Endothelial cell of umbilical vein (primary cell): Measurements from ENCODE around the gene SEMA5A. TPM values are rescaled to one million over a fixed set of nuclear protein-coding genes. Genes with fewer than 3 reads are reported as not detected.

Experiments used
- BruUV-seq: library from RNA; stranded (reverse); fragments of 400-500 nt; replicated peaks from 2 replicates; lab custom pipeline; 2021; lab: Mats Ljungman, UMichigan
- CTCF ChIA-PET: fragments of 300-600, 350-600 bp; sonication (Branson Sonifier 250); formaldehyde crosslinking; loops from one replicate; lab custom pipeline; 2021; ENCODE audit warnings: antibody characterized with exemption, inconsistent platforms; lab: Charles Lee
- POLR2A ChIA-PET: fragments of 300-600, 350-600 bp; sonication (Branson Sonifier 250); formaldehyde crosslinking; loops from one replicate; lab custom pipeline; 2021; ENCODE audit warnings: antibody characterized with exemption, inconsistent platforms; lab: Charles Lee
- DNase-seq: peaks from one replicate; pipeline ENCODE4 v3.0.0-alpha.2; 2011; ENCODE audit warnings: low read depth, low spot score
- FAIRE-seq: peaks from 2 replicates; lab custom pipeline; 2011; peaks lifted over from hg19 to GRCh38; lab: Jason Lieb, UNC
- H2AFZ ChIP-seq: 2 replicates; pipeline ENCODE4 v1.6.0; 2012; ENCODE audit warnings: low read depth, low read length, control low read depth, inconsistent platforms
- H3K27ac ChIP-seq: 2 replicates; pipeline ENCODE4 v1.5.1; 2011; ENCODE audit warnings: low read depth, mild to moderate bottlenecking, control low read depth, low read length, moderate library complexity; ENCODE audit not compliant: insufficient read depth
- H3K27me3 ChIP-seq, 2 experiments: 2 replicates each; pipeline versions ENCODE4 v1.6.0 to v1.6.1; 2011; ENCODE audit warnings: low read length in 2 of 2, mixed read lengths in 1 of 2; ENCODE audit not compliant: control insufficient read depth in 2 of 2, insufficient read depth in 2 of 2
- H3K36me3 ChIP-seq, 2 experiments: 2 replicates in 1 of 2; 3 replicates in 1 of 2; pipeline ENCODE4 v1.5.1; 2011; ENCODE audit warnings: low read length in 2 of 2, mild to moderate bottlenecking in 1 of 2, moderate library complexity in 1 of 2; ENCODE audit not compliant: control insufficient read depth in 2 of 2, insufficient read depth in 2 of 2; ENCODE audit errors: extremely low read depth in 1 of 2
- H3K4me1 ChIP-seq: 3 replicates; pipeline ENCODE4 v1.5.1; 2011; ENCODE audit warnings: mild to moderate bottlenecking, low read length; ENCODE audit not compliant: control insufficient read depth, insufficient read depth; ENCODE audit errors: extremely low read depth
- H3K4me2 ChIP-seq: 2 replicates; pipeline ENCODE4 v1.6.1; 2011; ENCODE audit warnings: low read length, control low read depth, mixed read lengths; ENCODE audit not compliant: insufficient read depth
- H3K4me3 ChIP-seq, 3 experiments: fragments of 200-600 bp in 1 of 3; sonication (generic), shearing (Covaris generic) in 1 of 3; replicated peaks in 1 of 3; 2 replicates each; pipeline ENCODE4 v1.5.1; 2011 to 2016; ENCODE audit warnings: control low read depth in 3 of 3, low read length in 3 of 3, mild to moderate bottlenecking in 2 of 3, inconsistent platforms in 1 of 3, low read depth in 1 of 3, moderate library complexity in 1 of 3; ENCODE audit not compliant: insufficient read depth in 1 of 3
- H3K79me2 ChIP-seq: 2 replicates; pipeline ENCODE4 v1.6.0; 2012; ENCODE audit warnings: low read length, inconsistent platforms; ENCODE audit not compliant: control insufficient read depth, insufficient read depth
- H3K9ac ChIP-seq: replicated peaks from 2 replicates; pipeline ENCODE3; 2011; ENCODE audit warnings: low read length, control low read depth; ENCODE audit not compliant: insufficient read depth; ENCODE audit errors: extremely low read depth
- H3K9me1 ChIP-seq: replicated peaks from 3 replicates; pipeline ENCODE4 v1.6.0; 2011; ENCODE audit warnings: mild to moderate bottlenecking, low read length; ENCODE audit not compliant: control insufficient read depth, insufficient read depth; ENCODE audit errors: extremely low read depth
- H3K9me3 ChIP-seq: replicated peaks from 2 replicates; pipeline ENCODE4 v1.5.1; 2012; ENCODE audit warnings: low read length, inconsistent platforms; ENCODE audit not compliant: control insufficient read depth, insufficient read depth
- H4K20me1 ChIP-seq: replicated peaks from 2 replicates; pipeline ENCODE3; 2011; ENCODE audit warnings: mild to moderate bottlenecking, low read length; ENCODE audit not compliant: control insufficient read depth, insufficient read depth; ENCODE audit errors: extremely low read depth
- EZH2 ChIP-seq: IDR thresholded peaks from 2 replicates; pipeline ENCODE4 v1.6.1; 2012; ENCODE audit warnings: borderline replicate concordance, low read depth, mild to moderate bottlenecking, moderate library complexity, low read length, inconsistent platforms; ENCODE audit not compliant: severe bottlenecking
- FOS ChIP-seq: IDR thresholded peaks from 2 replicates; pipeline ENCODE4 v1.6.1; 2011; ENCODE audit warnings: mild to moderate bottlenecking, low read length, moderate library complexity, borderline replicate concordance; ENCODE audit not compliant: insufficient read depth
- GATA2 ChIP-seq: IDR thresholded peaks from 2 replicates; pipeline ENCODE4 v1.7.0; 2011; ENCODE audit warnings: low read depth, mild to moderate bottlenecking, moderate library complexity, mixed read lengths, low read length; ENCODE audit not compliant: insufficient read length, insufficient read depth
- JUN ChIP-seq: IDR thresholded peaks from 2 replicates; pipeline ENCODE4 v1.6.1; 2011; ENCODE audit warnings: borderline replicate concordance, low read depth; ENCODE audit not compliant: insufficient read length, insufficient read depth
- MAX ChIP-seq: IDR thresholded peaks from 2 replicates; pipeline ENCODE4 v1.6.1; 2011; ENCODE audit not compliant: insufficient read depth, insufficient read length
- MYC ChIP-seq: IDR thresholded peaks from one replicate; pipeline ENCODE4 v1.6.1; 2011; ENCODE audit warnings: mild to moderate bottlenecking, low read depth, low read length
- POLR2A ChIP-seq: IDR thresholded peaks from 2 replicates; pipeline ENCODE4 v1.6.1; 2012; ENCODE audit warnings: low read depth, mild to moderate bottlenecking, control low read depth, low read length
- POLR2AphosphoS5 ChIP-seq: IDR thresholded peaks from 2 replicates; pipeline ENCODE4 v1.6.1; 2012; ENCODE audit warnings: low read depth, mild to moderate bottlenecking, control low read depth, low read length, moderate library complexity; ENCODE audit not compliant: insufficient read depth
- dilution Hi-C: fragments of 300-500 bp; cut with MboI; formaldehyde crosslinking; loops from one replicate; pipeline ENCODE4 v1.15.0; 2019; ENCODE audit warnings: low sequenced_read_pairs; ENCODE audit not compliant: extremely low pct_ligation_motif_present
- intact Hi-C: fragments of 100-400 bp; cut with micrococcal nuclease; formaldehyde crosslinking; loops from one replicate; pipeline ENCODE4 v1.10.0; 2022
- polyA plus RNA-seq, 4 experiments: library from polyadenylated mRNA; depleted of rRNA in 3 of 4; stranded (reverse) in 3 of 4; unstranded in 1 of 4; fragments of >200 nt; gene quantifications; 2 replicates each; pipeline versions ENCODE4 v1.2.1 to v1.2.3, GENCODE V29; 2011 to 2012; ENCODE audit warnings: missing spikeins in 1 of 4
- total RNA-seq: library from RNA; stranded (reverse); gene quantifications from 2 replicates; pipeline ENCODE4 v1.2.3, GENCODE V29; 2021
- TF ChIP-seq, protein P1 (sequence below), 2 donors: IDR thresholded peaks; 1 replicate in 1 of 2; 2 replicates in 1 of 2; pipeline ENCODE4 v1.5.1; 2011; ENCODE audit warnings: low read length in 2 of 2, mild to moderate bottlenecking in 2 of 2, moderate library complexity in 2 of 2, control low read depth in 1 of 2, inconsistent platforms in 1 of 2, low read depth in 1 of 2; ENCODE audit not compliant: insufficient read depth in 1 of 2; ENCODE audit errors: extremely low read depth in 1 of 2

SEMA5A gene
- total and polyA plus RNA-seq, 2 donors (not counting 3 experiments of a cell fraction or from before 2014, with no cell fraction given), result 0.04 to 0.06 TPM

GRCh38 chr5:9454012-9454481 lies 91.8 kb downstream of the SEMA5A start:
- Histone ChIP-seq H3K4me2 (no peak overlapping the region), H3K4me3 (no peak overlapping the region)

GRCh38 chr5:9453480-9454011 lies 92.3 kb downstream of the SEMA5A start:
- H3K27me3 ChIP-seq, result no peaks in the 10 kb centered on the region
- peaks cover 3% of the 10 kb centered on the region for H3K9me3 ChIP-seq
- ChIA-PET CTCF (no interaction called here), POLR2A (no interaction called here)
- FAIRE-seq (no peak), DNase-seq (no peak)
- H3K27ac ChIP-seq, result no peak overlapping the region
- no peaks in the 10 kb centered on the region for H3K4me1 ChIP-seq
- no peak overlapping the region for H3K4me2 ChIP-seq
- no peaks in the 10 kb centered on the region for H4K20me1 ChIP-seq
- no TSS peak for BruUV-seq
- no peaks in the 10 kb centered on the region for H3K36me3 ChIP-seq
- H3K4me3 ChIP-seq, result no peak overlapping the region
- no peaks in the 10 kb centered on the region for H3K79me2 ChIP-seq
- dilution Hi-C loops, result no loop called here
- H3K9ac ChIP-seq, result no peak overlapping the region
- TF ChIP-seq POLR2AphosphoS5 (no peak), JUN (no peak), FOS (no peak), MYC (no peak), MAX (no peak)
- TF ChIP-seq, protein P1, sequence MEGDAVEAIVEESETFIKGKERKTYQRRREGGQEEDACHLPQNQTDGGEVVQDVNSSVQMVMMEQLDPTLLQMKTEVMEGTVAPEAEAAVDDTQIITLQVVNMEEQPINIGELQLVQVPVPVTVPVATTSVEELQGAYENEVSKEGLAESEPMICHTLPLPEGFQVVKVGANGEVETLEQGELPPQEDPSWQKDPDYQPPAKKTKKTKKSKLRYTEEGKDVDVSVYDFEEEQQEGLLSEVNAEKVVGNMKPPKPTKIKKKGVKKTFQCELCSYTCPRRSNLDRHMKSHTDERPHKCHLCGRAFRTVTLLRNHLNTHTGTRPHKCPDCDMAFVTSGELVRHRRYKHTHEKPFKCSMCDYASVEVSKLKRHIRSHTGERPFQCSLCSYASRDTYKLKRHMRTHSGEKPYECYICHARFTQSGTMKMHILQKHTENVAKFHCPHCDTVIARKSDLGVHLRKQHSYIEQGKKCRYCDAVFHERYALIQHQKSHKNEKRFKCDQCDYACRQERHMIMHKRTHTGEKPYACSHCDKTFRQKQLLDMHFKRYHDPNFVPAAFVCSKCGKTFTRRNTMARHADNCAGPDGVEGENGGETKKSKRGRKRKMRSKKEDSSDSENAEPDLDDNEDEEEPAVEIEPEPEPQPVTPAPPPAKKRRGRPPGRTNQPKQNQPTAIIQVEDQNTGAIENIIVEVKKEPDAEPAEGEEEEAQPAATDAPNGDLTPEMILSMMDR (IDR thresholded peaks at IDR 0.05; ENCODE audit: extremely low read depth in 1 of 2, insufficient read depth in 1 of 2, low read depth in 1 of 2, low read length in 2 of 2), result no peak
- H2AFZ ChIP-seq, result no peak overlapping the region
- intact Hi-C loops, result no loop called here
- H3K9me1 ChIP-seq, result no peaks in the 10 kb centered on the region

More at GRCh38 chr5:9454012-9454481, 91.8 kb downstream of the SEMA5A start:
- no TSS peak for BruUV-seq
- no peak for FAIRE-seq
- H3K9ac ChIP-seq, result no peak overlapping the region
- no peaks in the 10 kb centered on the region for H3K79me2 ChIP-seq
- H2AFZ ChIP-seq, result no peak overlapping the region
- dilution Hi-C loops, result no loop called here
- peaks cover 3% of the 10 kb centered on the region for H3K9me3 ChIP-seq
- H3K4me1 ChIP-seq, result no peaks in the 10 kb centered on the region
- POLR2A ChIA-PET, result no interaction called here
- no peaks in the 10 kb centered on the region for H3K9me1 ChIP-seq
- H3K27me3 ChIP-seq, result no peaks in the 10 kb centered on the region
- DNase-seq, result no peak
- no peak overlapping the region for H3K27ac ChIP-seq
- H4K20me1 ChIP-seq, result no peaks in the 10 kb centered on the region
- TF ChIP-seq FOS (no peak), POLR2A (no peak), GATA2 (no peak), EZH2 (no peak)
- CTCF ChIA-PET, result no interaction called here
- intact Hi-C loops, result no loop called here
- no peaks in the 10 kb centered on the region for H3K36me3 ChIP-seq
